Heart left ventricle (tissue), 13 donors: ENCODE results near the gene ANKRD40.

ENCODE experiments used
- CTCF ChIP-seq, 12 donors: fragments of 200-600 bp; sonication (generic) in 4 of 12; IDR thresholded peaks; one replicate each; pipeline versions ENCODE4 v1.5.0 to v1.8.0; 2018 to 2022; ENCODE audit warnings: antibody characterized with exemption in 12 of 12, mild to moderate bottlenecking in 5 of 12
- POLR2A ChIP-seq, 2 donors: fragments of 450-650 bp; IDR thresholded peaks; one replicate each; pipeline ENCODE4 v1.6.1; 2017; ENCODE audit warnings: antibody characterized with exemption in 2 of 2, mild to moderate bottlenecking in 2 of 2, moderate library complexity in 2 of 2
- donor health status: ischemic (EF 13 %, LVEDD 7.1; RV severe dilation, severe dysfunction).
- donor health status: DM: no; HTN: yes; CAD: no.
- donor health status: DM: no; HTN: no; CAD: no.
- donor health status: ischemic (EF 25% LVEDD 6.9; RV normal size, moderate dysfunction).
- donor health status: ischemic (EF 25% LVEDD 5.7; RV mildly dilated, moderate dysfunction).
- donor health status: ischemic (EF 35%, LVEDD 5.7; RV mildly dilated, moderate dysfunction).
- donor health status: nonischemic (EF 11% LVEDD 7.7; RV severe dilation, severe dysfunction).
- donor health status: DM: yes; HTN: yes; CAD: no.
- donor health status: PGD.
- donor health status: ischemic (EF 29% LVEDD 5.4; RV normal size, mild dysfunction).
- donor health status: nonischemic (EF 23%, LVEDD 6.1; RV moderate dilation, normal function).

- TF ChIP-seq CTCF (IDR thresholded peaks at IDR 0.05) (no peak), POLR2A (IDR thresholded peaks at IDR 0.05) (no peak)
These were observed 17.5 kb downstream of the ANKRD40 start for GRCh38 chr17:50689956-50690886.
